ENCODE results near the gene WDR55.
"Not testable (repeated sequence)": the region's sequence is repeated elsewhere in the genome, so short reads cannot be mapped to it uniquely, and the experiment has no call there.

WDR55 gene

DNA sequence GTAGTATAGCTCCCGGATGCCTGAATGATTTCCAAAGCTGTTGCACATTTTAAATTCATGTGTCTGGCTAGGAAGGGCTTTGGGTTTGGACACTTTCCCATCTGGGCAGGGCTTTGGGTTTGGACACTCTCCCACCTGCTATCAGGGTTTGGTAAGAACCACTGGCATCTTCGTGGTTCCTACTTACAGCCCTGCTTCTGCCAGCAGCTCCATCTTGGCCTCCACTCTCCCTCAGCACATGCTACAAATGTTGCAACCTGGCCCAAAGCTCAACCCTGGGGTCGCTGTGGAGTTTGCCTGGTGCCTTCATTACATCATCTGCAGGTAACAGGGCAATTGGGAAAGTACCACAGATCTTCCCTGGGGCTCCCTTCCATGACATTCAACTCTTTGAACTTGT is 22.0 kb upstream of the WDR55 start:
- 92 to 93% methylated on average over 3 of the region's 3 CpGs for WGBS, 2 experiments
- Histone ChIP-seq H3K4me1 (ENCODE audit: control insufficient read depth, insufficient read depth, low read length) (no peaks in the 10 kb centered on the region), H3K36me3 (ENCODE audit: control insufficient read depth, insufficient read depth, low read length) (peaks cover 17% of the 10 kb centered on the region)

DNA sequence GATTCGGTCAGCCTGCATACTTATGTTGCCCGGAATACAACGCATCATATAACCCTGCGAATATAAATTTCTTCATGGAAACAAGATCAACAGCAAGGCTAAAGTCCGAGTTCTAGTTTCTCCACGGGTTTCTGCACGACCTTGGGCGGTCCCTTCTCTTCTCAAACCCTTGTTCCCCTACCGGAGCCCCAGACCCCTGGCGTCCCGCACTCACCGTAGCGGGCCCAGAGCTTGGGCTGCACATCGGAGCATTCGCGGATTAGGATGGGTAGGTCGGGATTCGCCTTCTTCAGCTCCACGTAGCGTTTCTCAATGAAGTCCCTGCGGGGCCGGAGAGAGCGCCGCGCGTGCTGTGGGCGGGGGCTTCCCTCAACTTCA is 17.7 kb upstream of the WDR55 start:
- peaks cover 22% of the 10 kb centered on the region for H3K36me3 ChIP-seq (ENCODE audit: control insufficient read depth, insufficient read depth, low read length)
- no peaks in the 10 kb centered on the region for H3K27me3 ChIP-seq (ENCODE audit: control insufficient read depth, insufficient read depth, low read length, poor library complexity, severe bottlenecking)
- 3 to 4% methylated on average over 27 of the region's 27 CpGs for WGBS, 2 experiments
- no peaks in the 10 kb centered on the region for H3K9me3 ChIP-seq (ENCODE audit: control insufficient read depth, low read length)
- H3K4me3 ChIP-seq (ENCODE audit: insufficient read depth, low read depth, low read length): peak overlapping the region; percentile 98
- peak overlapping the region; percentile 13 for H3K27ac ChIP-seq (ENCODE audit: insufficient read depth, low read depth, low read length, poor library complexity, severe bottlenecking)
- H3K4me1 ChIP-seq (ENCODE audit: control insufficient read depth, insufficient read depth, low read length): no peaks in the 10 kb centered on the region

More for the DNA sequence above, 22.0 kb upstream of the WDR55 start:
- Histone ChIP-seq H3K9me3 (ENCODE audit: control insufficient read depth, low read length) (no peaks in the 10 kb centered on the region), H3K27ac (ENCODE audit: insufficient read depth, low read depth, low read length, poor library complexity, severe bottlenecking) (no peak overlapping the region), H3K27me3 (ENCODE audit: control insufficient read depth, insufficient read depth, low read length, poor library complexity, severe bottlenecking) (no peaks in the 10 kb centered on the region), H3K4me3 (ENCODE audit: insufficient read depth, low read depth, low read length) (no peak overlapping the region)

DNA sequence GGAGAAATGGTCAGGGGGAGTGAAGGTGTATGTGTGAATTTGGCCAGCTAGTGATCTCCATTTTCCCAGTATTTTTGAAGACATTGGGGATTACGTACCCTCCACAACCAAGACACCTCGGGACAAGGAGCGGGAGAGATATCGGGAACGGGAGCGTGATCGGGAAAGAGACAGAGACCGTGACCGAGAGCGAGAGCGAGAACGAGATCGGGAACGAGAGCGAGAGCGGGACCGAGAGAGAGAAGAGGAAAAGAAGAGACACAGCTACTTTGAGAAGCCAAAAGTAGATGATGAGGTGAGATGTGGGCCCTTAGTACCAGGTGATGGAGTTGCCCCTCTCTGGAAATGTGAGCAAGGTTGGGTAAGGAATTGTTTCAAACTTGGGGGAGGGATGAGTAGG is 5.8 kb upstream of the WDR55 start:
- no peaks in the 10 kb centered on the region for H3K27me3 ChIP-seq (ENCODE audit: control insufficient read depth, insufficient read depth, low read length, poor library complexity, severe bottlenecking)
- H3K36me3 ChIP-seq (ENCODE audit: control insufficient read depth, insufficient read depth, low read length): peaks cover 72% of the 10 kb centered on the region
- 96 to 97% methylated on average over 17 of the region's 17 CpGs for WGBS, 2 experiments
- no peak overlapping the region for H3K4me3 ChIP-seq (ENCODE audit: insufficient read depth, low read depth, low read length)
- H3K4me1 ChIP-seq (ENCODE audit: control insufficient read depth, insufficient read depth, low read length): no peaks in the 10 kb centered on the region
- H3K27ac ChIP-seq (ENCODE audit: insufficient read depth, low read depth, low read length, poor library complexity, severe bottlenecking): no peak overlapping the region
- no peaks in the 10 kb centered on the region for H3K9me3 ChIP-seq (ENCODE audit: control insufficient read depth, low read length)

DNA sequence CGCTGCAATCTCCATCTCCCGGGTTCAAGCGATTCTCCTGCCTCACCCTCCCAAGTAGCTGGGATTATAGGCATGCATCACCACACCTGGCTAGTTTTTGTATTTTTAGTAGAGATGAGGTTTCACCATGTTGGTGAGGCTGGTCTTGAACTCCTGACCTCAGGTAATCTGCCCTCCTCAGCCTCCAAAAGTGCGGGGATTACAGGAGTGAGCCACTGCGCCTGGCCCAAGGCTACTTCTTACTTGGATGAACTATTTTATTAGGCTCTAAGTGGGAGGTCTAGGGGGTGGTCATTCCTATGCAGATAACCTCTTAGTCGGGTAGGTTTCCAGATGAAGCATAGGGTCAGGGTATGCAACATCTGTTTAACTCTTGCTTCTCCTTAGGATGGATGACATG is 4.3 kb upstream of the WDR55 start:
- WGBS, 2 experiments: 88 to 90% methylated on average over 6 of the region's 6 CpGs

DNA sequence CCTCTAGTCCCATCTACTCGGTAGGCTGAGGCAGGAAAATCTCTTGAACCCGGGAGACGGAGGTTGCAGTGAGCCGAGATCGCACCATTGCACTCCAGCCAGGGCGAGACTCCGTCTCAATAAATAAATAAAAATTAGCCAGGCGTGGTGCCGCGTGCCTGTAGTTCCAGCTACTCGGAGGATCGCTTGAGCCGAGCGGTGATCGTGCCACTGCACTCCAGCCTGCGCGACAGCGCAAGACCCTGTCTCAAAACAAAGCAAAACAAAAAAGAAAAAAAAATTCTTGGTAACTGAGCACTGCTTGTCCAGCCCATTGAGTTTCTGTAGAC is 710 bp upstream of the WDR55 start:
- Histone ChIP-seq H3K27me3 (ENCODE audit: control insufficient read depth, insufficient read depth, low read length, poor library complexity, severe bottlenecking) (no peaks in the 10 kb centered on the region), H3K4me3 (ENCODE audit: insufficient read depth, low read depth, low read length) (peak overlapping the region; percentile 92), H3K27ac (ENCODE audit: insufficient read depth, low read depth, low read length, poor library complexity, severe bottlenecking) (peak overlapping the region; percentile 81), H3K4me1 (ENCODE audit: control insufficient read depth, insufficient read depth, low read length) (no peaks in the 10 kb centered on the region), H3K36me3 (ENCODE audit: control insufficient read depth, insufficient read depth, low read length) (peaks cover 39% of the 10 kb centered on the region), H3K9me3 (ENCODE audit: control insufficient read depth, low read length) (no peaks in the 10 kb centered on the region)
- WGBS, 2 experiments: 80 to 83% methylated on average over 18 of the region's 18 CpGs

More for the DNA sequence above, 4.3 kb upstream of the WDR55 start:
- H3K27ac ChIP-seq (ENCODE audit: insufficient read depth, low read depth, low read length, poor library complexity, severe bottlenecking); H3K9me3 ChIP-seq (ENCODE audit: control insufficient read depth, low read length); H3K4me1 ChIP-seq (ENCODE audit: control insufficient read depth, insufficient read depth, low read length); H3K4me3 ChIP-seq (ENCODE audit: insufficient read depth, low read depth, low read length); H3K27me3 ChIP-seq (ENCODE audit: control insufficient read depth, insufficient read depth, low read length, poor library complexity, severe bottlenecking): not testable (repeated sequence)
- H3K36me3 ChIP-seq (ENCODE audit: control insufficient read depth, insufficient read depth, low read length): peaks cover 57% of the 10 kb centered on the region

DNA sequence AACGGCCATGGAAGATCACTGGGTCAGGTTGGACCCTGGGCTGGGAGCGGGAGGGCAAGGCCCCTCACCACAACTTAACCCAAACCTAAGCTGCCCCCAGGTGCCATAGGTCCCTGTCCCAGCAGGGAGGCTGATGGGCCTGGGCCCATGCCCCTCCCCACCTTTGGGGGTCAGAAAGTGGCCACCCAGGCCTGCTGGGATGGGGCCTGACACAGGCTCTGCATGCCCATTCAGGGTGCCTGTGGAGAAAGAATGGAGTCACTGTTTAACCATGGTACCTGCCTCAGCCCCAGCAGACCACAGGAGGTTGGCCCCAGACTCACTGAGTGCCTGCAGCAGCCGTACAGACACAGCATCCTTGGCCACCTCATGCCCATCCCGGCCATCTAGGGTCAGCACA is 6.3 kb downstream of the WDR55 start:
- not testable (repeated sequence) for H3K9me3 ChIP-seq (ENCODE audit: control insufficient read depth, low read length); H3K27ac ChIP-seq (ENCODE audit: insufficient read depth, low read depth, low read length, poor library complexity, severe bottlenecking); H3K27me3 ChIP-seq (ENCODE audit: control insufficient read depth, insufficient read depth, low read length, poor library complexity, severe bottlenecking); H3K4me3 ChIP-seq (ENCODE audit: insufficient read depth, low read depth, low read length); H3K4me1 ChIP-seq (ENCODE audit: control insufficient read depth, insufficient read depth, low read length)
- 85 to 95% methylated on average over 3 of the region's 4 CpGs for WGBS, 2 experiments
- peaks cover 31% of the 10 kb centered on the region for H3K36me3 ChIP-seq (ENCODE audit: control insufficient read depth, insufficient read depth, low read length)

DNA sequence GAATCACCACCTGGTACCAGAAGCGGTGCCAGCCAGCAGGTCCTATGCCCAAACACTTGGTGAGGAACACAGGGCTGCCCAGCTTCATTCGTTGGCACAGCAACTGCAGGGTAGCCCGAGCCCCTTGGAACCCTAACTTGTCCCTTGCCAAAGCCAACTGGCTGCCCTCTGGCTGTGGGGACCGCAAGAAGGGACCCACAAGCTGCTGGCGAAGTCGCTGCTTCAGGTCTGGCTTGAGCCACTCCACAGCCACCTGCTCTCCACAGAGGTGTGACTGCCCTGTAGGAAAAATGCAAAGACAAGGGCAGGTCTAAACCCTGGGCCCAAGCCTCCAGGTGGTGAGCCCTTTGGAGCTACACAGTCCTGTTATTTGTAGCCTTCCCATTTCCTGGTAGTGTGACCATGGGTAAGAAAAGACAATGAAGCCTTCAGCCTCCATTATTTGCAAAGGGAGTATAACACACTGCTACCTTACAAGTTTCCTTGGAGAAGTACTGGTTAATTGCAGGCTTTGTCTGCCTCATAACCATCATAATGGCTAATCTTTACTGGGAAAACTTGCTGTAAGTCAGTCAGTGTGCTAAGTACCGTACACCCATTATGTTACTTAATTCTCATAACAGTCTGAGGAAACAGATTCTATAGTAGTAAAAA is 6.9 kb downstream of the WDR55 start:
- H3K9me3 ChIP-seq (ENCODE audit: control insufficient read depth, low read length): no peaks in the 10 kb centered on the region
- peaks cover 34% of the 10 kb centered on the region for H3K36me3 ChIP-seq (ENCODE audit: control insufficient read depth, insufficient read depth, low read length)
- H3K27me3 ChIP-seq (ENCODE audit: control insufficient read depth, insufficient read depth, low read length, poor library complexity, severe bottlenecking): no peaks in the 10 kb centered on the region
- no peak overlapping the region for H3K27ac ChIP-seq (ENCODE audit: insufficient read depth, low read depth, low read length, poor library complexity, severe bottlenecking)
- H3K4me1 ChIP-seq (ENCODE audit: control insufficient read depth, insufficient read depth, low read length): no peaks in the 10 kb centered on the region
- H3K4me3 ChIP-seq (ENCODE audit: insufficient read depth, low read depth, low read length): no peak overlapping the region
- 96 to 98% methylated on average over 6 of the region's 7 CpGs for WGBS, 2 experiments

DNA sequence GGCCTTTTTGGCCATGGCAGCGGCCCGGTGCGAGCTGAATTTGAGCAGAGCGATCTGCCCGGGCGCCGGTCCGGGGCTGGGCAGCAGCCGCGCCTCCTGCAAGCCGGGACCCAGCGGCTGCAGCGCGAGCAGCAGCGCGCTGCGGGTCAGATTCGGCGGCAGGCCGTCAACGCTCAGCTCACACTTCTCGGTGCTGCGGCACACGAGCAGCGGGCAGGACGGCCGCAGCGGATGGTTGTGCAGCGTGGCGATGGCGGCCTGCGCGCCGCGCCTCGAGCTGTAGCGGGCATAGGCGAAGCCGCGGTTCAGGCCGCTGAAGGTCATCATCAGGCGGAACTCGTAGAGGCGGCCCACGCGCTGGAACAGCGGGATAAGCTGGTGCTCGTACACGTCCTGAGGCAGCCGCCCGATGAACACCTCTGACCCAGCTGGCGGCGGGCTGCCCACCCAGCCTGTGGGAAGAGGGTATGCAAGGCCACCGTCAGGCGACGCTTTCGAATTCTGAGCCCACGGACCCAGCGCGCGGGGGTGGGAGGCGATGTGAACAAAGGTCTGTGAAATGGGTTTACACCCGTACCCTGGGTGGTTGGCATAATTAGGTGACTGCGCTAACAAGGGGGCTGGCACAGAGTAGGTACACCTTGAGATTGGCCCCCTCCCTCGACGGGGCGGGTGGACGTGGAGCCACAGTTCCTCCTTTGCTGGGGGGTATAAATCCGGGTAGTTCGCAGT is 7.9 kb downstream of the WDR55 start:
- H3K9me3 ChIP-seq (ENCODE audit: control insufficient read depth, low read length): no peaks in the 10 kb centered on the region
- H3K4me3 ChIP-seq (ENCODE audit: insufficient read depth, low read depth, low read length): no peak overlapping the region
- H3K27me3 ChIP-seq (ENCODE audit: control insufficient read depth, insufficient read depth, low read length, poor library complexity, severe bottlenecking): no peaks in the 10 kb centered on the region
- H3K4me1 ChIP-seq (ENCODE audit: control insufficient read depth, insufficient read depth, low read length): no peaks in the 10 kb centered on the region
- WGBS, 2 experiments: 96% methylated on average over 70 of the region's 70 CpGs
- H3K36me3 ChIP-seq (ENCODE audit: control insufficient read depth, insufficient read depth, low read length): peaks cover 38% of the 10 kb centered on the region
- H3K27ac ChIP-seq (ENCODE audit: insufficient read depth, low read depth, low read length, poor library complexity, severe bottlenecking): no peak overlapping the region

DNA sequence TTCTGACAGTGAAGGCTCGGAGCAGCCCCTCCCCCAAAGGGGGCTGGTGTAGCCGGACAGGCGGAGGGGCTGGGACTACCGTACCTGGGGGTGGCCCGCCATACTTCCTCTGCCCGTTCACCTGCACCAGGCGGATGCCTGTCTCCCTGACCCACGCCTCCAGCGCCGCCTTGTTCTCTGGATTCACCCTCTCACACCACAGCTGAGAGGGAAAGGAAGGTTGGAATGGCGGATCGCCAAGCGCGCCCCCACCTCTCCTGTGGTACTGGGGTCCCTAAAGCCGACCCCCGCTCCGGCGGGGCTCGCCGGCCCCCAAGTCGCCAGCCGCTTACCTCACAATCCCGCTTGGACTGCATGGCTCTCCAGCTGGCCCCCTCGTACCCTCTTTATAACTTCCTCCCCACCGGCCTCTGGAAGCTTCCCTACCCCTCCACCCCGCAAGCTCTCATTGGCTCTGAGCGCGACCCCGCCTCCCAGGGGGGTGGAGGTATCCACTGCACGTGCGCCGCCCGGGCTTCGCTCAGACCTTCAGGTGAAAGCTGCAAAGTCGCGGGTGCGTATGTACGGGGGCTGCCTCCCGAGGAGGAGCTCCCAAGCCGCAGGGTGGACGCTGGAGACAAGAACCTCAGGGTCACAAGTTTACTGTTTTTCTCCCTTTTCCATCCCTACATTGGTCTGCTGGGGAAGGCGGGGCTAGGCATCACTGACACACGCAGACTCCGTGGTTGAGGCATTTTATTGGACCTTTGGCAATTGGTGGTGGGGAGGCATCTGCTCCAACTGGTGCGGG is 8.7 kb downstream of the WDR55 start, which contains the start of gene DND1:
Gene DND1, minus strand, starts transcription at position 390 of the 790 bp plus-strand sequence. Its CDS starts 34 bp downstream, at position 356.
- Histone ChIP-seq H3K4me3 (ENCODE audit: insufficient read depth, low read depth, low read length) (no peak within 1 kb of the TSS), H3K27ac (ENCODE audit: insufficient read depth, low read depth, low read length, poor library complexity, severe bottlenecking) (no peak within 1 kb of the TSS)
- 93 to 94% methylated on average over 45 of the region's 45 CpGs for WGBS, 2 experiments

DNA sequence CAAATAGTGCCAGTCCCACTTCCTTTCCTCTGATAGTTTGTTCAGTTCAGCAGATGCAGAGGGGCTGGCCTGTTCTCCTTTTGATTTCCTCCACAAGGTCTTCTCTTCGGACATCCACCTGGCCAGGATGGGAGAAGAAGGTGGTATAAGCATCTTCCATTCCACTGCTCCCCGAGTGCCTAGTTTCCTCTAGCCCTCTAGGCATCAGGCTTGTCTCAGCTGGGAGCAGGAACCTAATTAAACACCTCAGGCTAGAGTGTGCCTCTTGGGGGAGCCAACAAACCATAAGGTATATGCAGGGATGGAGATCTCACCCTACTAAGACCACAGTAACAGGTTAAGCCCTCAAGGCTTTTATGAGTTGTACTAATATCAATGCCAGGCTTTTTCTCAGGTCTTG is 9.5 kb downstream of the WDR55 start:
- Histone ChIP-seq H3K4me1 (ENCODE audit: control insufficient read depth, insufficient read depth, low read length) (no peaks in the 10 kb centered on the region), H3K9me3 (ENCODE audit: control insufficient read depth, low read length) (no peaks in the 10 kb centered on the region), H3K4me3 (ENCODE audit: insufficient read depth, low read depth, low read length) (no peak overlapping the region), H3K27ac (ENCODE audit: insufficient read depth, low read depth, low read length, poor library complexity, severe bottlenecking) (no peak overlapping the region), H3K27me3 (ENCODE audit: control insufficient read depth, insufficient read depth, low read length, poor library complexity, severe bottlenecking) (no peaks in the 10 kb centered on the region), H3K36me3 (ENCODE audit: control insufficient read depth, insufficient read depth, low read length) (peaks cover 31% of the 10 kb centered on the region)
- 88 to 94% methylated on average over 2 of the region's 2 CpGs for WGBS, 2 experiments

More for the DNA sequence above, 8.7 kb downstream of the WDR55 start, which contains the start of gene DND1:
- Histone ChIP-seq H3K9me3 (ENCODE audit: control insufficient read depth, low read length) (no peaks in the 10 kb centered on the region), H3K4me1 (ENCODE audit: control insufficient read depth, insufficient read depth, low read length) (no peaks in the 10 kb centered on the region), H3K36me3 (ENCODE audit: control insufficient read depth, insufficient read depth, low read length) (peaks cover 39% of the 10 kb centered on the region), H3K27me3 (ENCODE audit: control insufficient read depth, insufficient read depth, low read length, poor library complexity, severe bottlenecking) (no peaks in the 10 kb centered on the region)

Measured in ectodermal cell (in vitro differentiated cells).